GM18867 (cell line): ENCODE measurements around the gene DSCAM.

Experiments used
- ATAC-seq: cut with Tn5 transposase; IDR thresholded peaks from one replicate; pipeline ENCODE4 v1.9.1; 2021; ENCODE audit warnings: mild to moderate bottlenecking, moderate library complexity; ENCODE audit not compliant: unreplicated experiment

DSCAM gene

GRCh38 chr21:39965026-39965425 lies 881.9 kb downstream of the DSCAM start:
- ATAC-seq = no peak

GRCh38 chr21:39961251-39961650 lies 885.7 kb downstream of the DSCAM start:
- ATAC-seq = no peak
